Measurements from ENCODE around the gene C22orf15.

Gene C22orf15

GRCh38 chr22:23801886-23802377, 39.1 kb downstream of the C22orf15 start:
- Histone ChIP-seq H3K27ac (ENCODE audit: low read length) (no peak overlapping the region), H3K4me1 (ENCODE audit: control insufficient read depth, insufficient read depth, low read length) (no peaks in the 10 kb centered on the region), H3K36me3 (ENCODE audit: control insufficient read depth, insufficient read depth, low read length) (peaks cover 38% of the 10 kb centered on the region), H3K27me3 (ENCODE audit: control insufficient read depth, insufficient read depth, low read length) (no peaks in the 10 kb centered on the region), H3K9me3 (ENCODE audit: control insufficient read depth, insufficient read depth, low read length) (no peaks in the 10 kb centered on the region), H3K4me3 (ENCODE audit: low read length) (no peak overlapping the region)
- no peak for DNase-seq (ENCODE audit: low read depth, low spot score)
- WGBS (ENCODE audit: insufficient coverage, insufficient read length) = no CpG with 5 or more reads among the region's 8 CpGs

DNA sequence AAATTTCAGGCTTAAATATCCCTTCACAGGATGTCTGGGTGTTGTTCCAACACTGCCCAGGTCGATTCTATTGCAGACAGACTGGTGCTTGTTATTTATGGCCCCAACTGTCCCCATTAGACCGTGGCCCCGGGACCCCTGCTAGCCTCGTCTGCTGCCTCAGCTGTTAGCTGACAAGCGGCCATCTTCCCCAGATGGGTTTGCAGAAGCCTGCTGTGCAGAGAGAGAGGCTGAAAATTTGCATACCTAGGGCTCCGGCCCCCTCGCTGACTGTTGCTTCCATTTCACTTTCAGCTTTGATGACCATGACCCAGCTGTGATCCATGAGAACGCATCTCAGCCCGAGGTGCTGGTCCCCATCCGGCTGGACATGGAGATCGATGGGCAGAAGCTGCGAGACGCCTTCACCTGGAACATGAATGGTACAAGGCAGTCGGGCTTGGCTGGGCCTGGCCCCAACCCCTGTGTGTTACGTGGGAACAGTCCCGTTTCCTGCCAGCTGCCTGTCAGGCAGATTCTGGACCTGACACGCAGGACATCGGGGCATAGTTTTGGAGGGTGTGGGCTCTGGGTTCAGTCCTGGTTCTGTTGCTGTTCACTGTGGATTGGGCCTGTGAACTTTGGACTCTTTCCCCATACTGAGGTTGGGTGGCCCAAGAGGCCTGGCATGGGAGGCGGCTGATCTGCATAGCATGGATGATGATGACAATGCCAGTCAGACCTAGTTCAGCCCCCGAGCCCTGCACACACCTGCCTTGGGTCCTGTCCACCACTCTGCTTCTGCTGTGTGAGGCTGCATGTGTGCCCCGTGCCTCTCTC, 40.4 kb downstream of the C22orf15 start:
- no CpG with 5 or more reads among the region's 21 CpGs for WGBS (ENCODE audit: insufficient coverage, insufficient read length)
- Histone ChIP-seq H3K36me3 (ENCODE audit: control insufficient read depth, insufficient read depth, low read length) (peaks cover 36% of the 10 kb centered on the region), H3K4me3 (ENCODE audit: low read length) (no peak overlapping the region)

GRCh38 chr22:23804781-23805291, 42.0 kb downstream of the C22orf15 start:
- Histone ChIP-seq H3K27ac (ENCODE audit: low read length) (no peak overlapping the region), H3K4me3 (ENCODE audit: low read length) (no peak overlapping the region), H3K4me1 (ENCODE audit: control insufficient read depth, insufficient read depth, low read length) (no peaks in the 10 kb centered on the region), H3K27me3 (ENCODE audit: control insufficient read depth, insufficient read depth, low read length) (no peaks in the 10 kb centered on the region), H3K36me3 (ENCODE audit: control insufficient read depth, insufficient read depth, low read length) (peaks cover 33% of the 10 kb centered on the region), H3K9me3 (ENCODE audit: control insufficient read depth, insufficient read depth, low read length) (no peaks in the 10 kb centered on the region)
- no CpG with 5 or more reads among the region's 12 CpGs for WGBS (ENCODE audit: insufficient coverage, insufficient read length)
- DNase-seq (ENCODE audit: low read depth, low spot score) = no peak

More for the DNA sequence above, 40.4 kb downstream of the C22orf15 start:
- H3K9me3 ChIP-seq (ENCODE audit: control insufficient read depth, insufficient read depth, low read length) = no peaks in the 10 kb centered on the region
- no peaks in the 10 kb centered on the region for H3K27me3 ChIP-seq (ENCODE audit: control insufficient read depth, insufficient read depth, low read length)
- no peak for DNase-seq (ENCODE audit: low read depth, low spot score)
- no peaks in the 10 kb centered on the region for H3K4me1 ChIP-seq (ENCODE audit: control insufficient read depth, insufficient read depth, low read length)
- no peak overlapping the region for H3K27ac ChIP-seq (ENCODE audit: low read length)

- Histone ChIP-seq H3K27me3 (ENCODE audit: control insufficient read depth, insufficient read depth, low read length) (no peaks in the 10 kb centered on the region), H3K4me1 (ENCODE audit: control insufficient read depth, insufficient read depth, low read length) (no peaks in the 10 kb centered on the region), H3K4me3 (ENCODE audit: low read length) (no peak overlapping the region), H3K36me3 (ENCODE audit: control insufficient read depth, insufficient read depth, low read length) (peaks cover 16% of the 10 kb centered on the region), H3K27ac (ENCODE audit: low read length) (no peak overlapping the region), H3K9me3 (ENCODE audit: control insufficient read depth, insufficient read depth, low read length) (no peaks in the 10 kb centered on the region)
- no CpG with 5 or more reads among the region's 1 CpG for WGBS (ENCODE audit: insufficient coverage, insufficient read length)
- DNase-seq (ENCODE audit: low read depth, low spot score) = no peak
Observed at GRCh38 chr22:23806837-23807236, 44.0 kb downstream of the C22orf15 start.

DNA sequence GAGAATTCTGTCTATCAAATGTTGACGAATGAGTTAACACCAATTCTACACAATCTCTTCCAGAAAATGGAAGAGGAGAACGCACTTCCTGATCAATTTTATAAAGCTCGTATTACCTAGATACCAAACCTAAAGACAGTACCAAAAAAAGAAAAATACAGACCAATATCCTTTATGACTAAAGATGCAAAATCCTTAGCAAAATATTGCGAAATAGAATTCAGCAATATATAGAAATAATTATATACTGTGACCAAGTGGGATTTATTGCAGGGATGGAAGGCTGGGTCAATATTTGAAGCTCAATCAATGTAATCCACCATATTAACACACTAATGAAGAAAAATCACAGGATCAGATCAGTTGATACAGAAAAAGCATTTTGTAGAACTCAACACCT, 49.6 kb downstream of the C22orf15 start:
- H3K36me3 ChIP-seq (ENCODE audit: control insufficient read depth, insufficient read depth, low read length) = peaks cover 13% of the 10 kb centered on the region
- no peak overlapping the region for H3K27ac ChIP-seq (ENCODE audit: low read length)
- no peak overlapping the region for H3K4me3 ChIP-seq (ENCODE audit: low read length)
- WGBS (ENCODE audit: insufficient coverage, insufficient read length) = no CpG with 5 or more reads among the region's 4 CpGs
- no peaks in the 10 kb centered on the region for H3K9me3 ChIP-seq (ENCODE audit: control insufficient read depth, insufficient read depth, low read length)
- DNase-seq (ENCODE audit: low read depth, low spot score) = no peak
- no peaks in the 10 kb centered on the region for H3K27me3 ChIP-seq (ENCODE audit: control insufficient read depth, insufficient read depth, low read length)
- no peaks in the 10 kb centered on the region for H3K4me1 ChIP-seq (ENCODE audit: control insufficient read depth, insufficient read depth, low read length)

All from iPS DF 6.9 (cell line).